ENCODE results near the gene STARD8.

The STARD8 gene

DNA sequence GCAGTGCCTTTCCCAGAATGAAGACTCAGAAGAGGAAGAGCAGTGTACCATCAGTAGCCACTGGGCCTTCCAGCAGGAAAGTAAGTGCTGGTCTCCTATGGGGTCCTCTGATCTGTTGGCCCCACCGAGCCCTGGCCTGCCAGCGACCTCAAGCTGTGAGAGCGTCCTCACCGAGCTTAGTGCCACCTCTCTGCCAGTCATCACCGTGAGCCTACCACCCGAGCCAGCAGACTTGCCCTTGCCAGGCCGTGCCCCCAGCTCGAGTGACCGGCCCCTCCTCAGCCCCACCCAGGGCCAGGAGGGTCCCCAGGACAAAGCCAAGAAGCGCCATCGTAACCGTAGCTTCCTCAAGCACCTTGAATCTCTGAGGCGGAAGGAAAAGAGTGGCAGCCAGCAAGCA is 69.7 kb downstream of the STARD8 start:
- TF ChIP-seq SPI1 (IDR thresholded peaks at IDR 0.05; ENCODE audit: borderline replicate concordance, low read depth) (no peak), POLR2AphosphoS5 (IDR thresholded peaks at IDR 0.05; ENCODE audit: low read depth) (no peak), GABPA (IDR thresholded peaks at IDR 0.05; ENCODE audit: low read depth) (no peak)
- TF ChIP-seq, protein P1, sequence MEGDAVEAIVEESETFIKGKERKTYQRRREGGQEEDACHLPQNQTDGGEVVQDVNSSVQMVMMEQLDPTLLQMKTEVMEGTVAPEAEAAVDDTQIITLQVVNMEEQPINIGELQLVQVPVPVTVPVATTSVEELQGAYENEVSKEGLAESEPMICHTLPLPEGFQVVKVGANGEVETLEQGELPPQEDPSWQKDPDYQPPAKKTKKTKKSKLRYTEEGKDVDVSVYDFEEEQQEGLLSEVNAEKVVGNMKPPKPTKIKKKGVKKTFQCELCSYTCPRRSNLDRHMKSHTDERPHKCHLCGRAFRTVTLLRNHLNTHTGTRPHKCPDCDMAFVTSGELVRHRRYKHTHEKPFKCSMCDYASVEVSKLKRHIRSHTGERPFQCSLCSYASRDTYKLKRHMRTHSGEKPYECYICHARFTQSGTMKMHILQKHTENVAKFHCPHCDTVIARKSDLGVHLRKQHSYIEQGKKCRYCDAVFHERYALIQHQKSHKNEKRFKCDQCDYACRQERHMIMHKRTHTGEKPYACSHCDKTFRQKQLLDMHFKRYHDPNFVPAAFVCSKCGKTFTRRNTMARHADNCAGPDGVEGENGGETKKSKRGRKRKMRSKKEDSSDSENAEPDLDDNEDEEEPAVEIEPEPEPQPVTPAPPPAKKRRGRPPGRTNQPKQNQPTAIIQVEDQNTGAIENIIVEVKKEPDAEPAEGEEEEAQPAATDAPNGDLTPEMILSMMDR (IDR thresholded peaks at IDR 0.05; ENCODE audit: insufficient read depth, low read length) = no peak
- TF ChIP-seq, protein P2, sequence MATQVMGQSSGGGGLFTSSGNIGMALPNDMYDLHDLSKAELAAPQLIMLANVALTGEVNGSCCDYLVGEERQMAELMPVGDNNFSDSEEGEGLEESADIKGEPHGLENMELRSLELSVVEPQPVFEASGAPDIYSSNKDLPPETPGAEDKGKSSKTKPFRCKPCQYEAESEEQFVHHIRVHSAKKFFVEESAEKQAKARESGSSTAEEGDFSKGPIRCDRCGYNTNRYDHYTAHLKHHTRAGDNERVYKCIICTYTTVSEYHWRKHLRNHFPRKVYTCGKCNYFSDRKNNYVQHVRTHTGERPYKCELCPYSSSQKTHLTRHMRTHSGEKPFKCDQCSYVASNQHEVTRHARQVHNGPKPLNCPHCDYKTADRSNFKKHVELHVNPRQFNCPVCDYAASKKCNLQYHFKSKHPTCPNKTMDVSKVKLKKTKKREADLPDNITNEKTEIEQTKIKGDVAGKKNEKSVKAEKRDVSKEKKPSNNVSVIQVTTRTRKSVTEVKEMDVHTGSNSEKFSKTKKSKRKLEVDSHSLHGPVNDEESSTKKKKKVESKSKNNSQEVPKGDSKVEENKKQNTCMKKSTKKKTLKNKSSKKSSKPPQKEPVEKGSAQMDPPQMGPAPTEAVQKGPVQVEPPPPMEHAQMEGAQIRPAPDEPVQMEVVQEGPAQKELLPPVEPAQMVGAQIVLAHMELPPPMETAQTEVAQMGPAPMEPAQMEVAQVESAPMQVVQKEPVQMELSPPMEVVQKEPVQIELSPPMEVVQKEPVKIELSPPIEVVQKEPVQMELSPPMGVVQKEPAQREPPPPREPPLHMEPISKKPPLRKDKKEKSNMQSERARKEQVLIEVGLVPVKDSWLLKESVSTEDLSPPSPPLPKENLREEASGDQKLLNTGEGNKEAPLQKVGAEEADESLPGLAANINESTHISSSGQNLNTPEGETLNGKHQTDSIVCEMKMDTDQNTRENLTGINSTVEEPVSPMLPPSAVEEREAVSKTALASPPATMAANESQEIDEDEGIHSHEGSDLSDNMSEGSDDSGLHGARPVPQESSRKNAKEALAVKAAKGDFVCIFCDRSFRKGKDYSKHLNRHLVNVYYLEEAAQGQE (IDR thresholded peaks at IDR 0.05; ENCODE audit: insufficient replicate concordance, low read depth) = no peak
- Histone ChIP-seq H3K27me3 (ENCODE audit: insufficient read depth, poor library complexity, severe bottlenecking) (no peaks in the 10 kb centered on the region), H3K27ac (replicated peaks) (no peak overlapping the region), H3K4me3 (replicated peaks; ENCODE audit: insufficient read depth, low read length) (no peak overlapping the region)
- DNase-seq (ENCODE audit: low read depth in 1 of 2, low spot score in 1 of 2) = no peak

DNA sequence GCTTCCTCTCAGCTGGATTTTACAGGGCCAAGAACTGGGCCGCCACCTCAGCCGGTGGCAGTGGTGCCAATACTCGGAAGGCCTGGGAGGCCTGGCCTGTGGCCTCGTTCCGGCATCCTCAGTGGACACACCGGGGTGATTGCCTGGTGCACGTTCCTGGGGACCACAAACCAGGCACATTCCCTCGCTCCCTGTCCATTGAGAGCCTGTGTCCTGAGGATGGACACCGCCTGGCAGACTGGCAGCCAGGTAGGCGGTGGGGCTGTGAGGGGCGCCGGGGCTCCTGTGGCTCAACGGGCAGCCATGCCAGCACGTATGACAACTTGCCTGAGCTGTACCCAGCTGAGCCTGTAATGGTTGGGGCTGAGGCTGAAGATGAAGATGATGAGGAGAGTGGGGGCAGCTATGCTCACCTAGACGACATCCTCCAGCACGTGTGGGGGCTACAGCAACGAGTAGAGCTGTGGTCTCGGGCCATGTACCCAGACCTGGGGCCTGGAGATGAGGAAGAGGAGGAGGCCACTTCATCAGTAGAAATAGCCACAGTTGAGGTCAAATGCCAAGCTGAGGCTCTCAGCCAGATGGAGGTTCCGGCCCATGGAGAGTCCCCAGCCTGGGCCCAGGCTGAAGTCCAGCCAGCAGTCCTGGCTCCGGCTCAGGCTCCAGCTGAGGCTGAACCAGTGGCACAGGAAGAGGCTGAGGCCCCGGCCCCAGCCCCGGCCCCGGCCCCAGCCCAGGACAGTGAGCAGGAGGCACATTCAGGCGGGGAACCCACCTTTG is 70.4 kb downstream of the STARD8 start:
- no peak overlapping the region for H3K4me3 ChIP-seq (replicated peaks; ENCODE audit: insufficient read depth, low read length)
- TF ChIP-seq, protein P2 (IDR thresholded peaks at IDR 0.05; ENCODE audit: insufficient replicate concordance, low read depth) = no peak
- TF ChIP-seq GABPA (IDR thresholded peaks at IDR 0.05; ENCODE audit: low read depth) (no peak), SPI1 (IDR thresholded peaks at IDR 0.05; ENCODE audit: borderline replicate concordance, low read depth) (no peak), POLR2AphosphoS5 (IDR thresholded peaks at IDR 0.05; ENCODE audit: low read depth) (no peak)
- TF ChIP-seq, protein P1 (IDR thresholded peaks at IDR 0.05; ENCODE audit: insufficient read depth, low read length) = no peak

DNA sequence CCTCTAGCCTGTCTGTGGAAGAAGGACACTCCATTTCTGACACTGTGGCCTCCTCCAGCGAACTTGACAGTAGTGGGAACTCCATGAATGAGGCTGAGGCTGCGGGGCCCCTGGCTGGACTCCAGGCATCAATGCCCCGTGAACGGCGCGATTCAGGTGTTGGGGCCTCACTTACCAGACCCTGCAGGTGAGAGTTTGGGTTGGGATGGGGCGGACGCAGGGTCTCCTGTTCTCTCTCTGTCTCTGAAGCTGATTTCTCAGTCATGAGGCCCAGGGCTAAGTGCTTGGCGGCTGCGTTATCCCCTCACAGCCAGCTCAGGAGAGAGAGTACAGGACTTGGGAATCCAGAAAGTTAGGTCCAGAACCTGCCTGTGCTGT is 71.0 kb downstream of the STARD8 start:
- TF ChIP-seq, protein P2 (IDR thresholded peaks at IDR 0.05; ENCODE audit: insufficient replicate concordance, low read depth) = no peak
- TF ChIP-seq SPI1 (IDR thresholded peaks at IDR 0.05; ENCODE audit: borderline replicate concordance, low read depth) = no peak
- no peak for TF ChIP-seq POLR2AphosphoS5 (IDR thresholded peaks at IDR 0.05; ENCODE audit: low read depth)
- TF ChIP-seq GABPA (IDR thresholded peaks at IDR 0.05; ENCODE audit: low read depth) = no peak
- TF ChIP-seq, protein P1 (IDR thresholded peaks at IDR 0.05; ENCODE audit: insufficient read depth, low read length) = no peak
- Histone ChIP-seq H3K27me3 (ENCODE audit: insufficient read depth, poor library complexity, severe bottlenecking) (no peaks in the 10 kb centered on the region), H3K27ac (replicated peaks) (no peak overlapping the region), H3K4me3 (replicated peaks; ENCODE audit: insufficient read depth, low read length) (no peak overlapping the region)
- DNase-seq (ENCODE audit: low read depth in 1 of 2, low spot score in 1 of 2) = no peak

More for the DNA sequence above, 70.4 kb downstream of the STARD8 start:
- Histone ChIP-seq H3K27ac (replicated peaks) (no peak overlapping the region), H3K27me3 (ENCODE audit: insufficient read depth, poor library complexity, severe bottlenecking) (no peaks in the 10 kb centered on the region)
- DNase-seq (ENCODE audit: low read depth in 1 of 2, low spot score in 1 of 2) = no peak

All from HL-60 (cell line).